LNCAP (cell line): Measurements from ENCODE around the gene NT5DC4.

ENCODE experiments used
- CTCF ChIP-seq: fragments of 450-650 bp; IDR thresholded peaks from 2 replicates; pipeline ENCODE4 v1.5.1; 2017; ENCODE audit warnings: mild to moderate bottlenecking

NT5DC4 gene

GRCh38 chr2:112690853-112691401, 29.9 kb upstream of the NT5DC4 start:
- peak; percentile 70 for TF ChIP-seq CTCF

- no peak for TF ChIP-seq CTCF
These were observed 28.9 kb upstream of the NT5DC4 start for GRCh38 chr2:112691881-112692281.

GRCh38 chr2:112692495-112692911, 28.3 kb upstream of the NT5DC4 start:
- no peak for TF ChIP-seq CTCF

GRCh38 chr2:112692918-112693317, 27.9 kb upstream of the NT5DC4 start:
- TF ChIP-seq CTCF, result no peak

- TF ChIP-seq CTCF, result no peak
These were observed 27.2 kb upstream of the NT5DC4 start for GRCh38 chr2:112693596-112693995.

- TF ChIP-seq CTCF, result no peak
These were observed 26.6 kb upstream of the NT5DC4 start for GRCh38 chr2:112694182-112694581.

GRCh38 chr2:112698834-112699515, 21.8 kb upstream of the NT5DC4 start:
- no peak for TF ChIP-seq CTCF
